Measurements from ENCODE around the gene ADAMTS17.

The ADAMTS17 gene

GRCh38 chr15:99992611-99993231, 349.1 kb downstream of the ADAMTS17 start:
- no peak overlapping the region for H3K27ac ChIP-seq
- TF ChIP-seq CTCF (conservative IDR thresholded peaks at IDR 0.05), result no peak

- no peak overlapping the region for H3K27ac ChIP-seq
- no peak for TF ChIP-seq CTCF (conservative IDR thresholded peaks at IDR 0.05)
Measured at GRCh38 chr15:99989095-99989494, 352.7 kb downstream of the ADAMTS17 start.

GRCh38 chr15:99987701-99988100, 354.1 kb downstream of the ADAMTS17 start:
- no peak overlapping the region for H3K27ac ChIP-seq
- TF ChIP-seq CTCF (conservative IDR thresholded peaks at IDR 0.05), result no peak

GRCh38 chr15:99987119-99987506, 354.7 kb downstream of the ADAMTS17 start:
- no peak overlapping the region for H3K27ac ChIP-seq
- TF ChIP-seq CTCF (conservative IDR thresholded peaks at IDR 0.05), result no peak

GRCh38 chr15:99986297-99987118, 355.3 kb downstream of the ADAMTS17 start:
- TF ChIP-seq CTCF (conservative IDR thresholded peaks at IDR 0.05), result no peak
- no peak overlapping the region for H3K27ac ChIP-seq

GRCh38 chr15:99985878-99986277, 355.9 kb downstream of the ADAMTS17 start:
- no peak overlapping the region for H3K27ac ChIP-seq
- TF ChIP-seq CTCF (conservative IDR thresholded peaks at IDR 0.05), result no peak

GRCh38 chr15:99984491-99985243, 357.1 kb downstream of the ADAMTS17 start:
- no peak for TF ChIP-seq CTCF (conservative IDR thresholded peaks at IDR 0.05)
- no peak overlapping the region for H3K27ac ChIP-seq

All from VCaP (cell line).